K562 (cell line): ENCODE results near the gene MTFMT. TPM values are rescaled to one million over a fixed set of nuclear protein-coding genes. Genes with fewer than 3 reads are reported as not detected.

Experiments
- ATAC-seq: fragments of 200-7000 bp; cut with Tn5 transposase; 3 replicates; pipeline ENCODE4 v1.9.1; 2020; ENCODE audit warnings: moderate library complexity
- BruUV-seq: library from RNA; stranded (reverse); fragments of 400-500 nt; replicated peaks from 2 replicates; lab custom pipeline; 2021; lab: Mats Ljungman, UMichigan
- CTCF ChIA-PET: fragments of 300-600 bp; formaldehyde crosslinking; extraction: SDS; loops from one replicate; lab custom pipeline; 2021; ENCODE audit warnings: low intra/inter-chr PET ratio; lab: Yijun Ruan, JAX
- POLR2A ChIA-PET: fragments of 300-600, 350-650 bp; sonication (Branson Sonifier 250); formaldehyde crosslinking; extraction: SDS; loops from one replicate; lab custom pipeline; 2021; ENCODE audit warnings: antibody characterized with exemption, inconsistent platforms; lab: Yijun Ruan, JAX
- DNase-seq, 4 experiments: peaks; one replicate each; pipeline versions ENCODE4 v3.0.0 to v3.0.0-alpha.2; 2011 to 2018; ENCODE audit warnings: low spot score in 3 of 4, mixed read lengths in 3 of 4; ENCODE audit errors: extremely low read depth in 1 of 4
- FAIRE-seq: peaks from 2 replicates; lab custom pipeline; 2011; peaks lifted over from hg19 to GRCh38; lab: Jason Lieb, UNC
- H2AFZ ChIP-seq: 2 replicates; pipeline ENCODE4 v1.6.0; 2011; ENCODE audit warnings: low read depth, low read length, control low read depth, inconsistent platforms
- H3K27ac ChIP-seq: fragments of 200-600 bp; 3 replicates; pipeline ENCODE4 v1.8.0; 2011; ENCODE audit warnings: low read depth, mild to moderate bottlenecking, control low read depth, inconsistent platforms, low read length, moderate library complexity, mixed read lengths; ENCODE audit errors: extremely low read depth
- H3K27me3 ChIP-seq, 2 experiments: fragments of 300-600 bp in 1 of 2; 2 replicates in 1 of 2; 3 replicates in 1 of 2; pipeline versions ENCODE4 v1.6.0 to v1.8.0; 2011; ENCODE audit warnings: inconsistent platforms in 2 of 2, low read length in 2 of 2, mild to moderate bottlenecking in 1 of 2, mixed read lengths in 1 of 2, moderate library complexity in 1 of 2; ENCODE audit not compliant: control insufficient read depth in 2 of 2, insufficient read depth in 2 of 2
- H3K36me3 ChIP-seq: fragments of 300-600 bp; 3 replicates; pipeline ENCODE4 v1.8.0; 2011; ENCODE audit warnings: mild to moderate bottlenecking, low read length, inconsistent platforms; ENCODE audit not compliant: control insufficient read depth, insufficient read depth
- H3K4me1 ChIP-seq, 2 experiments: fragments of 200-600 bp in 1 of 2; replicated peaks in 1 of 2; 2 replicates in 1 of 2; 3 replicates in 1 of 2; pipeline versions ENCODE4 v1.5.1 to v1.8.0; 2011; ENCODE audit warnings: inconsistent platforms in 2 of 2, low read length in 2 of 2, mild to moderate bottlenecking in 1 of 2, mixed read lengths in 1 of 2, moderate library complexity in 1 of 2; ENCODE audit not compliant: control insufficient read depth in 2 of 2, insufficient read depth in 2 of 2
- H3K4me2 ChIP-seq: 2 replicates; pipeline ENCODE4 v1.6.1; 2011; ENCODE audit warnings: low read length, control low read depth, inconsistent platforms, mixed read lengths; ENCODE audit not compliant: insufficient read depth
- H3K4me3 ChIP-seq: fragments of 200-600 bp; sonication (generic), shearing (Covaris generic); 2 replicates; pipeline ENCODE4 v1.5.1; 2016; ENCODE audit warnings: control low read depth, inconsistent platforms
- H3K79me2 ChIP-seq: fragments of 200-600 bp; 3 replicates; pipeline ENCODE4 v1.8.0; 2011; ENCODE audit warnings: low read length, inconsistent platforms; ENCODE audit not compliant: control insufficient read depth, insufficient read depth
- H3K9ac ChIP-seq, 2 experiments: 2 replicates each; pipeline versions ENCODE4 v1.6.0 to v1.6.1; 2011; ENCODE audit warnings: low read depth in 2 of 2, low read length in 2 of 2, control low read depth in 1 of 2, inconsistent platforms in 1 of 2, mild to moderate bottlenecking in 1 of 2, mixed read lengths in 1 of 2; ENCODE audit not compliant: insufficient read depth in 1 of 2
- H3K9me1 ChIP-seq: one replicate; pipeline ENCODE4 v1.6.0; 2011; ENCODE audit warnings: inconsistent platforms, mild to moderate bottlenecking, low read length, moderate library complexity; ENCODE audit not compliant: control insufficient read depth, insufficient read depth
- H3K9me3 ChIP-seq: replicated peaks from 2 replicates; pipeline ENCODE4 v1.5.1; 2011; ENCODE audit warnings: low read depth, low read length, inconsistent platforms; ENCODE audit not compliant: control insufficient read depth, insufficient read depth
- H4K20me1 ChIP-seq: replicated peaks from 2 replicates; pipeline ENCODE4 v1.6.1; 2011; ENCODE audit warnings: low read length, inconsistent platforms, mixed read lengths; ENCODE audit not compliant: control insufficient read depth, insufficient read depth
- CBX3 ChIP-seq, 2 experiments: IDR thresholded peaks; 1 replicate in 1 of 2; 2 replicates in 1 of 2; pipeline ENCODE4 v1.6.1; 2012; ENCODE audit warnings: inconsistent platforms in 2 of 2, low read length in 2 of 2, borderline replicate concordance in 1 of 2, control low read depth in 1 of 2
- HEY1 ChIP-seq: fragments of 250-450 bp; sonication (Bioruptor Pico); IDR thresholded peaks from 2 replicates; pipeline ENCODE4 v1.5.0; 2020; ENCODE audit warnings: mild to moderate bottlenecking, moderate library complexity, borderline replicate concordance
- MTF1 ChIP-seq: fragments of 250-450 bp; sonication (Bioruptor Pico); IDR thresholded peaks from 2 replicates; pipeline ENCODE4 v1.9.0; 2021; ENCODE audit warnings: moderate library complexity, mild to moderate bottlenecking, inconsistent platforms, borderline replicate concordance
- MXI1 ChIP-seq: IDR thresholded peaks from 2 replicates; pipeline ENCODE4 v1.6.1; 2011; ENCODE audit warnings: low read depth, mild to moderate bottlenecking, improper control_type of control experiment, low read length
- ZNF133 ChIP-seq: fragments of 250-450 bp; sonication (Bioruptor Pico); IDR thresholded peaks from 2 replicates; pipeline ENCODE4 v1.4.0; 2020; ENCODE audit warnings: mild to moderate bottlenecking
- ZNF3 ChIP-seq: fragments of 250-450 bp; sonication (Bioruptor Pico); IDR thresholded peaks from 2 replicates; pipeline ENCODE4 v1.5.0; 2021; ENCODE audit warnings: mild to moderate bottlenecking, moderate library complexity
- WGBS: fragments of 100-300 bp; shearing (Covaris generic); methylation state at CpG from one replicate; pipeline ENCODE4 v1.1.6; 2016; ENCODE audit warnings: low coverage, mixed read lengths; ENCODE audit not compliant: insufficient coverage; ENCODE audit errors: missing lambda C conversion rate; 5-methylcytosine and 5-hydroxymethylcytosine counted together
- in situ Hi-C: fragments of 300-500 bp; cut with MboI; formaldehyde crosslinking; loops from 4 replicates; pipeline ENCODE4 v1.15.0; 2018; ENCODE audit warnings: inconsistent platforms, mixed read lengths
- intact Hi-C: fragments of 100-400 bp; cut with micrococcal nuclease; formaldehyde crosslinking; loops from 2 replicates; pipeline ENCODE4 v1.14.2; 2022
- polyA plus RNA-seq, 8 experiments: library from polyadenylated mRNA; depleted of rRNA in 4 of 8; stranded (reverse) in 5 of 8; unstranded in 3 of 8; fragments of >200 nt; fragmentation: Nextera tagmentation in 2 of 8; fragmentation: Illumina TruSeq in 1 of 8; extraction: Ambion mirVana in 2 of 8; extraction: Trizol in 1 of 8; gene quantifications; 2 replicates each; pipeline versions ENCODE4 v1.2.1 to v1.2.3, GENCODE V29; 2011 to 2014; ENCODE audit warnings: inconsistent platforms in 1 of 8, missing spikeins in 1 of 8
- total RNA-seq, 7 experiments: library from RNA; depleted of rRNA in 6 of 7; stranded (reverse); fragments of >200 nt in 6 of 7; fragmentation: Illumina TruSeq in 2 of 7; extraction: Trizol in 2 of 7; gene quantifications; 2 replicates each; pipeline versions ENCODE4 v1.2.1 to v1.2.3, GENCODE V29; 2011 to 2021; ENCODE audit warnings: low replicate concordance in 1 of 7
- TF ChIP-seq, protein P1 (sequence below): IDR thresholded peaks from 3 replicates; pipeline ENCODE4 v1.6.1; 2011; ENCODE audit warnings: borderline replicate concordance, mild to moderate bottlenecking, moderate library complexity; ENCODE audit not compliant: insufficient read length; ENCODE audit errors: extremely low read depth
- TF ChIP-seq, protein P2 (sequence below): fragments of 250-450 bp; sonication (Bioruptor Pico); IDR thresholded peaks from 2 replicates; pipeline ENCODE4 v1.5.0; 2020; ENCODE audit warnings: mild to moderate bottlenecking
- TF ChIP-seq, protein P3 (sequence below): sonication (generic); formaldehyde crosslinking; IDR thresholded peaks from 2 replicates; pipeline ENCODE4 v1.9.0; 2022; ENCODE audit warnings: mild to moderate bottlenecking, missing genetic modification reagents

The MTFMT gene
- total and polyA plus RNA-seq, 9 of the 15 experiments (the other 6 are each of a cell fraction or from before 2014, with no cell fraction given): 1.4 to 31.1 (median 16.2) TPM

DNA sequence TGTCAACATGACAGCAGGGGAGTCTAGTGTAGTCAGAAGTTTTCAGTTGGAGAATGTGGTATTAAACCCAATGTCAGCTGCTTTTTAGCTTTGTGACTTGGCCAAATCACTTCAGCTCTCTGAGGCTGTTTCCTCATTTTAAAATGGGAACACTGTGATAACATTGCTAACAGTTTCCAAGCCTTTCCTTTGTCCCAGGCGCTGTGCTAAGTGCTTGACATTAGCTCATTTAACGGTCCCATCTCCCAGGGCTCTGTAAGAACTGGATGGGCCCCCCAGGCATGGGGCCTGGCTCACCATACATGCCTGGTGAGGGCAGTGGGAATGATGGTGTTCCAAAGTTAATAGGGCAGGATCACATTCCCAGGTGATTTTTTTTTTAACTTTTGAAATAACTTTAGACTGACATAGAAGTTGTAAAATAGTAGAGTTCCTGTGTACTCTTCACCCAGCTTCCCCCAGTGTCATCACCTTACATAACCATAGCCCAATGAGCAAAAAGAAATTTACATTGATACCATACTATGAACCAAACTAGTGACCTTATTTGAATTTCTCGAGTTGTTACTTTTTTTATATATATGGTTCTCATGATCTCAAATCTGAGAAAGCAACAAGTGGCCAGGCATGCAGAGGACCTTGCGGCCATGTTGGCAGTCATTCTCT, 30.6 kb upstream of the MTFMT start (continued):
- no peak for TF ChIP-seq HEY1 (CRISPR knock-in tag)
- TF ChIP-seq, protein P1, sequence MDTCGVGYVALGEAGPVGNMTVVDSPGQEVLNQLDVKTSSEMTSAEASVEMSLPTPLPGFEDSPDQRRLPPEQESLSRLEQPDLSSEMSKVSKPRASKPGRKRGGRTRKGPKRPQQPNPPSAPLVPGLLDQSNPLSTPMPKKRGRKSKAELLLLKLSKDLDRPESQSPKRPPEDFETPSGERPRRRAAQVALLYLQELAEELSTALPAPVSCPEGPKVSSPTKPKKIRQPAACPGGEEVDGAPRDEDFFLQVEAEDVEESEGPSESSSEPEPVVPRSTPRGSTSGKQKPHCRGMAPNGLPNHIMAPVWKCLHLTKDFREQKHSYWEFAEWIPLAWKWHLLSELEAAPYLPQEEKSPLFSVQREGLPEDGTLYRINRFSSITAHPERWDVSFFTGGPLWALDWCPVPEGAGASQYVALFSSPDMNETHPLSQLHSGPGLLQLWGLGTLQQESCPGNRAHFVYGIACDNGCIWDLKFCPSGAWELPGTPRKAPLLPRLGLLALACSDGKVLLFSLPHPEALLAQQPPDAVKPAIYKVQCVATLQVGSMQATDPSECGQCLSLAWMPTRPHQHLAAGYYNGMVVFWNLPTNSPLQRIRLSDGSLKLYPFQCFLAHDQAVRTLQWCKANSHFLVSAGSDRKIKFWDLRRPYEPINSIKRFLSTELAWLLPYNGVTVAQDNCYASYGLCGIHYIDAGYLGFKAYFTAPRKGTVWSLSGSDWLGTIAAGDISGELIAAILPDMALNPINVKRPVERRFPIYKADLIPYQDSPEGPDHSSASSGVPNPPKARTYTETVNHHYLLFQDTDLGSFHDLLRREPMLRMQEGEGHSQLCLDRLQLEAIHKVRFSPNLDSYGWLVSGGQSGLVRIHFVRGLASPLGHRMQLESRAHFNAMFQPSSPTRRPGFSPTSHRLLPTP: no peak

DNA sequence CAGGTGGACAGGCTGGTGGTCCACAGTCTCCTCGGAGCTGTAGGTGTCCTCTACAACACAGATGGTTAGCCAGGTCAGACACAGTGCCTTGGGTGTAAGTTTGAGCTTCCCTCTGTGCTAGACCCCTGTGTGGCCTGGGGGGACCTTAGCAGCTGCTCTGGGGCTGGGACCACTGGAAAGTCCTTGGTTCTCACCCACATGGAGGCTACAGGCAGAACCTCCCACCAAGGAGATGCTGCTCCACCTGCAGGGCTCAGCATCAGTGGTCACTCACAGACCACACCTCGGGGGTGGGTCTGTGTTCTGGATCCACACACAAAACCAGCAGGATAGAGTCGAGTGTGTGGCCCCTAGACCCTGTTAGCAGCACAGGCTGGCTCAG, 29.9 kb upstream of the MTFMT start:
- Histone ChIP-seq H3K9me3 (no peaks in the 10 kb centered on the region), H3K4me3 (no peak overlapping the region), H3K27me3 (peaks cover 17 to 44% of the 10 kb centered on the region in 2 experiments), H2AFZ (no peak overlapping the region), H3K9me1 (no peaks in the 10 kb centered on the region), H3K27ac (no peak overlapping the region), H3K36me3 (no peaks in the 10 kb centered on the region), H3K4me1 (peaks cover 0 to 6% of the 10 kb centered on the region in 2 experiments; a peak in 1 of 5 replicates), H3K79me2 (no peaks in the 10 kb centered on the region), H3K9ac (no peak overlapping the region), H3K4me2 (no peak overlapping the region), H4K20me1 (no peaks in the 10 kb centered on the region; the same call in none of the 2 replicates)
- ChIA-PET CTCF (no interaction called here), POLR2A (interaction anchor here (1.0 kb wide), 1 partner anchor 245 kb away, joined by 4 read pairs; the partner anchor contains the start of gene RNU5B-1)
- FAIRE-seq (no peak), DNase-seq (no peak), ATAC-seq (no peak)
- WGBS: 3% methylated on average over 3 of the region's 3 CpGs
- in situ Hi-C loops: loop anchor here (10.0 kb wide), 2 partner anchors 235 to 325 kb away; partner anchors contain the start of gene RNU5A-1
- intact Hi-C loops: no loop called here
- BruUV-seq: no TSS peak
- no peak for TF ChIP-seq ZNF133 (CRISPR knock-in tag)
- TF ChIP-seq MTF1 (CRISPR knock-in tag): no peak
- TF ChIP-seq MXI1: no peak
- TF ChIP-seq, protein P2, sequence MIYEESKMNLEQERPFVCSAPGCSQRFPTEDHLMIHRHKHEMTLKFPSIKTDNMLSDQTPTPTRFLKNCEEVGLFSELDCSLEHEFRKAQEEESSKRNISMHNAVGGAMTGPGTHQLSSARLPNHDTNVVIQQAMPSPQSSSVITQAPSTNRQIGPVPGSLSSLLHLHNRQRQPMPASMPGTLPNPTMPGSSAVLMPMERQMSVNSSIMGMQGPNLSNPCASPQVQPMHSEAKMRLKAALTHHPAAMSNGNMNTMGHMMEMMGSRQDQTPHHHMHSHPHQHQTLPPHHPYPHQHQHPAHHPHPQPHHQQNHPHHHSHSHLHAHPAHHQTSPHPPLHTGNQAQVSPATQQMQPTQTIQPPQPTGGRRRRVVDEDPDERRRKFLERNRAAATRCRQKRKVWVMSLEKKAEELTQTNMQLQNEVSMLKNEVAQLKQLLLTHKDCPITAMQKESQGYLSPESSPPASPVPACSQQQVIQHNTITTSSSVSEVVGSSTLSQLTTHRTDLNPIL (CRISPR knock-in tag): no peak
- no peak for TF ChIP-seq ZNF3 (CRISPR knock-in tag)
- TF ChIP-seq, protein P3, sequence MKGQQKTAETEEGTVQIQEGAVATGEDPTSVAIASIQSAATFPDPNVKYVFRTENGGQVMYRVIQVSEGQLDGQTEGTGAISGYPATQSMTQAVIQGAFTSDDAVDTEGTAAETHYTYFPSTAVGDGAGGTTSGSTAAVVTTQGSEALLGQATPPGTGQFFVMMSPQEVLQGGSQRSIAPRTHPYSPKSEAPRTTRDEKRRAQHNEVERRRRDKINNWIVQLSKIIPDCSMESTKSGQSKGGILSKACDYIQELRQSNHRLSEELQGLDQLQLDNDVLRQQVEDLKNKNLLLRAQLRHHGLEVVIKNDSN (CRISPR knock-in tag): no peak
- no peak for TF ChIP-seq CBX3 (IDR thresholded peaks at IDR 0.05; ENCODE audit: borderline replicate concordance in 1 of 2, low read length in 2 of 2)
